ENCODE measurements around the gene MRM2.

DNA sequence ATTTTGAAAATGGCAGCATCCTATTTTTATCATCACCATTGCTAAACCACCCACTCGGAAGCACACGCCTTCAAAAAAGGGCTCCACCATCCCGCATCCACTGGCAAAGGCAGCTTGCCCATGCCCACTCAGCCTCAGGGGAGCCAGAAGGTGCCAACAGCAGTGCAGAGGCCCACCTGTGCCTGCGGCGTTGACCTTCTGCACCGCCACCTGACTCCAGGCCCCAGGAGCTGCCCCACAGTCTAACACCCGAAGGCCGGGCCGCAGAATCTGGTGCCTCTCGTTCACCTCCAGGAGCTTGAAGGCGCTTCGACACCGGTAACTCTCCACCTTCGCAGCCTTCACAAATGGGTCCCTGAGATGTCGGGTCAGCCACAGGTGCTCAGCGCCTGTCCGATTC is 2.8 kb downstream of the MRM2 start:
- TF ChIP-seq, protein P1, sequence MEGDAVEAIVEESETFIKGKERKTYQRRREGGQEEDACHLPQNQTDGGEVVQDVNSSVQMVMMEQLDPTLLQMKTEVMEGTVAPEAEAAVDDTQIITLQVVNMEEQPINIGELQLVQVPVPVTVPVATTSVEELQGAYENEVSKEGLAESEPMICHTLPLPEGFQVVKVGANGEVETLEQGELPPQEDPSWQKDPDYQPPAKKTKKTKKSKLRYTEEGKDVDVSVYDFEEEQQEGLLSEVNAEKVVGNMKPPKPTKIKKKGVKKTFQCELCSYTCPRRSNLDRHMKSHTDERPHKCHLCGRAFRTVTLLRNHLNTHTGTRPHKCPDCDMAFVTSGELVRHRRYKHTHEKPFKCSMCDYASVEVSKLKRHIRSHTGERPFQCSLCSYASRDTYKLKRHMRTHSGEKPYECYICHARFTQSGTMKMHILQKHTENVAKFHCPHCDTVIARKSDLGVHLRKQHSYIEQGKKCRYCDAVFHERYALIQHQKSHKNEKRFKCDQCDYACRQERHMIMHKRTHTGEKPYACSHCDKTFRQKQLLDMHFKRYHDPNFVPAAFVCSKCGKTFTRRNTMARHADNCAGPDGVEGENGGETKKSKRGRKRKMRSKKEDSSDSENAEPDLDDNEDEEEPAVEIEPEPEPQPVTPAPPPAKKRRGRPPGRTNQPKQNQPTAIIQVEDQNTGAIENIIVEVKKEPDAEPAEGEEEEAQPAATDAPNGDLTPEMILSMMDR (IDR thresholded peaks at IDR 0.05; ENCODE audit: low read depth, low read length, missing input control): no peak
- TF ChIP-seq FOXA1 (IDR thresholded peaks at IDR 0.05) (no peak), RAD21 (IDR thresholded peaks at IDR 0.05) (no peak), SP1 (IDR thresholded peaks at IDR 0.05) (no peak), TAF1 (conservative IDR thresholded peaks at IDR 0.05) (no peak)
- TF ChIP-seq, protein P2, sequence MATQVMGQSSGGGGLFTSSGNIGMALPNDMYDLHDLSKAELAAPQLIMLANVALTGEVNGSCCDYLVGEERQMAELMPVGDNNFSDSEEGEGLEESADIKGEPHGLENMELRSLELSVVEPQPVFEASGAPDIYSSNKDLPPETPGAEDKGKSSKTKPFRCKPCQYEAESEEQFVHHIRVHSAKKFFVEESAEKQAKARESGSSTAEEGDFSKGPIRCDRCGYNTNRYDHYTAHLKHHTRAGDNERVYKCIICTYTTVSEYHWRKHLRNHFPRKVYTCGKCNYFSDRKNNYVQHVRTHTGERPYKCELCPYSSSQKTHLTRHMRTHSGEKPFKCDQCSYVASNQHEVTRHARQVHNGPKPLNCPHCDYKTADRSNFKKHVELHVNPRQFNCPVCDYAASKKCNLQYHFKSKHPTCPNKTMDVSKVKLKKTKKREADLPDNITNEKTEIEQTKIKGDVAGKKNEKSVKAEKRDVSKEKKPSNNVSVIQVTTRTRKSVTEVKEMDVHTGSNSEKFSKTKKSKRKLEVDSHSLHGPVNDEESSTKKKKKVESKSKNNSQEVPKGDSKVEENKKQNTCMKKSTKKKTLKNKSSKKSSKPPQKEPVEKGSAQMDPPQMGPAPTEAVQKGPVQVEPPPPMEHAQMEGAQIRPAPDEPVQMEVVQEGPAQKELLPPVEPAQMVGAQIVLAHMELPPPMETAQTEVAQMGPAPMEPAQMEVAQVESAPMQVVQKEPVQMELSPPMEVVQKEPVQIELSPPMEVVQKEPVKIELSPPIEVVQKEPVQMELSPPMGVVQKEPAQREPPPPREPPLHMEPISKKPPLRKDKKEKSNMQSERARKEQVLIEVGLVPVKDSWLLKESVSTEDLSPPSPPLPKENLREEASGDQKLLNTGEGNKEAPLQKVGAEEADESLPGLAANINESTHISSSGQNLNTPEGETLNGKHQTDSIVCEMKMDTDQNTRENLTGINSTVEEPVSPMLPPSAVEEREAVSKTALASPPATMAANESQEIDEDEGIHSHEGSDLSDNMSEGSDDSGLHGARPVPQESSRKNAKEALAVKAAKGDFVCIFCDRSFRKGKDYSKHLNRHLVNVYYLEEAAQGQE (IDR thresholded peaks at IDR 0.05): no peak
- TF ChIP-seq, protein P3, sequence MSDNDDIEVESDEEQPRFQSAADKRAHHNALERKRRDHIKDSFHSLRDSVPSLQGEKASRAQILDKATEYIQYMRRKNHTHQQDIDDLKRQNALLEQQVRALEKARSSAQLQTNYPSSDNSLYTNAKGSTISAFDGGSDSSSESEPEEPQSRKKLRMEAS (IDR thresholded peaks at IDR 0.05): no peak
